ENCODE results near the gene HDLBP.

GRCh38 chr2:241274127-241274526 lies 41.3 kb downstream of the HDLBP start:
- no peak for TF ChIP-seq TCF4 (CRISPR knock-in tag; IDR thresholded peaks at IDR 0.05; ENCODE audit: borderline replicate concordance)
- TF ChIP-seq ZNF8 (CRISPR knock-in tag; IDR thresholded peaks at IDR 0.05) = no peak
- no peak for TF ChIP-seq ZFP30 (CRISPR knock-in tag; IDR thresholded peaks at IDR 0.05)
- TF ChIP-seq ARNTL (CRISPR knock-in tag; IDR thresholded peaks at IDR 0.05; ENCODE audit: borderline replicate concordance, low read depth) = no peak
- TF ChIP-seq PATZ1 (CRISPR knock-in tag; IDR thresholded peaks at IDR 0.05; ENCODE audit: borderline replicate concordance) = no peak
- TF ChIP-seq, protein P1, sequence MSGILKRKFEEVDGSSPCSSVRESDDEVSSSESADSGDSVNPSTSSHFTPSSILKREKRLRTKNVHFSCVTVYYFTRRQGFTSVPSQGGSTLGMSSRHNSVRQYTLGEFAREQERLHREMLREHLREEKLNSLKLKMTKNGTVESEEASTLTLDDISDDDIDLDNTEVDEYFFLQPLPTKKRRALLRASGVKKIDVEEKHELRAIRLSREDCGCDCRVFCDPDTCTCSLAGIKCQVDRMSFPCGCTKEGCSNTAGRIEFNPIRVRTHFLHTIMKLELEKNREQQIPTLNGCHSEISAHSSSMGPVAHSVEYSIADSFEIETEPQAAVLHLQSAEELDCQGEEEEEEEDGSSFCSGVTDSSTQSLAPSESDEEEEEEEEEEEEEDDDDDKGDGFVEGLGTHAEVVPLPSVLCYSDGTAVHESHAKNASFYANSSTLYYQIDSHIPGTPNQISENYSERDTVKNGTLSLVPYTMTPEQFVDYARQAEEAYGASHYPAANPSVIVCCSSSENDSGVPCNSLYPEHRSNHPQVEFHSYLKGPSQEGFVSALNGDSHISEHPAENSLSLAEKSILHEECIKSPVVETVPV (CRISPR knock-in tag; IDR thresholded peaks at IDR 0.05) = no peak
- TF ChIP-seq, protein P2, sequence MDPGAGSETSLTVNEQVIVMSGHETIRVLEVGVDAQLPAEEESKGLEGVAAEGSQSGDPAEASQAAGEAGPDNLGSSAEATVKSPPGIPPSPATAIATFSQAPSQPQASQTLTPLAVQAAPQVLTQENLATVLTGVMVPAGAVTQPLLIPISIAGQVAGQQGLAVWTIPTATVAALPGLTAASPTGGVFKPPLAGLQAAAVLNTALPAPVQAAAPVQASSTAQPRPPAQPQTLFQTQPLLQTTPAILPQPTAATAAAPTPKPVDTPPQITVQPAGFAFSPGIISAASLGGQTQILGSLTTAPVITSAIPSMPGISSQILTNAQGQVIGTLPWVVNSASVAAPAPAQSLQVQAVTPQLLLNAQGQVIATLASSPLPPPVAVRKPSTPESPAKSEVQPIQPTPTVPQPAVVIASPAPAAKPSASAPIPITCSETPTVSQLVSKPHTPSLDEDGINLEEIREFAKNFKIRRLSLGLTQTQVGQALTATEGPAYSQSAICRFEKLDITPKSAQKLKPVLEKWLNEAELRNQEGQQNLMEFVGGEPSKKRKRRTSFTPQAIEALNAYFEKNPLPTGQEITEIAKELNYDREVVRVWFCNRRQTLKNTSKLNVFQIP (CRISPR knock-in tag; IDR thresholded peaks at IDR 0.05; ENCODE audit: borderline replicate concordance, low read depth) = no peak
- no peak for TF ChIP-seq ZFP3 (CRISPR knock-in tag; IDR thresholded peaks at IDR 0.05)
